BLaER1 (cell line): Measurements from ENCODE around the gene EPHA3.

Experiments used
- H3K27ac ChIP-seq: shearing (Covaris generic); formaldehyde crosslinking; 2 replicates; pipeline ENCODE4 v1.8.1; 2022
- H3K27me3 ChIP-seq: shearing (Covaris generic); formaldehyde crosslinking; 2 replicates; pipeline ENCODE4 v1.8.1; 2022
- H3K36me3 ChIP-seq: shearing (Covaris generic); formaldehyde crosslinking; 2 replicates; pipeline ENCODE4 v1.8.1; 2022
- H3K4me1 ChIP-seq: shearing (Covaris generic); formaldehyde crosslinking; 2 replicates; pipeline ENCODE4 v1.8.1; 2022
- H3K4me2 ChIP-seq: shearing (Covaris generic); formaldehyde crosslinking; 2 replicates; pipeline ENCODE4 v1.8.1; 2022
- H3K4me3 ChIP-seq: shearing (Covaris generic); formaldehyde crosslinking; 2 replicates; pipeline ENCODE4 v1.8.1; 2022
- H3K9ac ChIP-seq: shearing (Covaris generic); formaldehyde crosslinking; 2 replicates; pipeline ENCODE4 v1.8.1; 2022
- H3K9me3 ChIP-seq: shearing (Covaris generic); formaldehyde crosslinking; 2 replicates; pipeline ENCODE4 v1.8.1; 2022
- H4K20me1 ChIP-seq: shearing (Covaris generic); formaldehyde crosslinking; 2 replicates; pipeline ENCODE4 v1.8.1; 2022
- Cebpa-rat ChIP-seq: shearing (Covaris generic); IDR thresholded peaks from 2 replicates; pipeline ENCODE4 v1.8.1; 2022

EPHA3 gene

DNA sequence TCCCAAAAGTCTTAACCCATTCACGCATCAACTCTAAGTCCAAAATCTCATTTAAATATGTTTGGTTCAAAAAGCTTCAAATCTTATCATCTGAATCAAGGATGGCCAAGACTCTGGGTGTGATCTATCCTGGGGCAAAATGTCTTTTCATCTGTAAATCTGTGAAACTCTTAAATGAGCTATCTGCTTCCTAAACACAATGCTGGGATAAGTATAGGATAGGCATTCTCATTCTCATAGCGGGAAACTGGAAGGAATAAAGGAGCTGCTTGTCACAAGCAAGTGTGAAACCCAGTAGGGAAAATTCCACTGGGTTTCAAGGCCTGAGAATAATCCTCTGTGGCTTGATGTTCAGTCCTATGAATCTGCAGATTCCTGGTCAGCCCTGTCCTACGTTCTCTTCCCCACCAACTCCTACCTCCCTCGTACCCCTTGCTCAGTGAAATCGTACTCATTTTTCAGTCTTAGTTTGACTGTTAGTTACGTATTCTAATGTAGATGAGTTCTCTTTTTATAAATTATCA, 156.7 kb downstream of the EPHA3 start:
- Histone ChIP-seq H3K27ac (no peak overlapping the region), H3K9me3 (no peaks in the 10 kb centered on the region), H3K27me3 (no peaks in the 10 kb centered on the region), H3K4me3 (no peak overlapping the region), H3K36me3 (peaks cover 34% of the 10 kb centered on the region), H3K4me2 (no peak overlapping the region), H3K9ac (no peak overlapping the region), H3K4me1 (no peaks in the 10 kb centered on the region), H4K20me1 (peaks cover 59% of the 10 kb centered on the region)
- TF ChIP-seq Cebpa-rat, result no peak

GRCh38 chr3:89266074-89266473, 158.7 kb downstream of the EPHA3 start:
- H3K36me3 ChIP-seq, result peaks cover 24% of the 10 kb centered on the region
- H4K20me1 ChIP-seq, result peaks cover 49% of the 10 kb centered on the region
- no peak overlapping the region for H3K4me2 ChIP-seq
- H3K27me3 ChIP-seq, result no peaks in the 10 kb centered on the region
- peaks cover 1% of the 10 kb centered on the region; the same call in 1 of the 2 replicates for H3K4me1 ChIP-seq
- H3K27ac ChIP-seq, result no peak overlapping the region
- TF ChIP-seq Cebpa-rat, result no peak
- no peak overlapping the region for H3K9ac ChIP-seq
- H3K4me3 ChIP-seq, result no peak overlapping the region
- no peaks in the 10 kb centered on the region for H3K9me3 ChIP-seq

DNA sequence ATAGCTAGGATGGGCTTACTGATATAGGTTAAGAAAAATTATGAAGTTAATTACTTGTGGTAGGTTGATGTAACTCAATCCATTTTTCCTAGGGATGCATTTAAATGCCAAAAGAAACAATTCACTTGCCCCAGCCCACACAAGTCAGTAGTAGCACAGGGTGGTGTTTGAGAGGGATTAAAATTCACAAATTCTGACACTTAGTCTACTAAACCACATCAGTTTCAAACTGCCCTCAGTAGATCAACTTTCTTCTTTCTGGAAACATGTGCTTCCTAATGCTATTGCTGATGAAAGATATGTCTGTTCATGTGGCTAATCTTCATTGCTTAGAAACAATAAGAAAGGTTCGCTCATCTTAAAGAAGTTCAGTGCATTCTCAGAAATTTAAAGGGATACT, 160.6 kb downstream of the EPHA3 start:
- peaks cover 4% of the 10 kb centered on the region; the same call in 1 of the 2 replicates for H3K4me1 ChIP-seq
- no peaks in the 10 kb centered on the region for H3K27me3 ChIP-seq
- H3K9ac ChIP-seq, result no peak overlapping the region
- H3K36me3 ChIP-seq, result peaks cover 10% of the 10 kb centered on the region; the same call in 1 of the 2 replicates
- H3K27ac ChIP-seq, result no peak overlapping the region
- no peak overlapping the region for H3K4me3 ChIP-seq
- peaks cover 46% of the 10 kb centered on the region; the same call in 1 of the 2 replicates for H4K20me1 ChIP-seq
- no peak for TF ChIP-seq Cebpa-rat
- no peak overlapping the region for H3K4me2 ChIP-seq
- no peaks in the 10 kb centered on the region for H3K9me3 ChIP-seq

DNA sequence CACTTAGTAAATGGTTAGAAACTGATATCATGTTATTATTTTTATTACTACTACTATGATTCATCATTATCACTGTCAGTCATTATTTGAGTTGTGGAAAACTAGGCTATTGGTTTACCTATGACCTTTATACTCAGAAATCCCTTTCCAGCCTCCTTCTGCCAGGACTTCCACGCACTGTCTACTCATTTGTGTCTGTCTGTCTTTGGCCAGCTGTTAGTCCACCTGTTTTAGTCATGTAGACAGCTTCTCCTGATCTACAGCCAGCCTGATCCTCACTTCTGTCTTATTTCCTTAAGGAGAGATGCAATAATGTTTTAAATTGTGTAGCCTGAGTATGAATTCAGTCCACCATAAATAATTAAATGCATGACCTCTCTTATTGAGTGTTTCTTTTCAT, 162.8 kb downstream of the EPHA3 start:
- peaks cover 4% of the 10 kb centered on the region; the same call in 1 of the 2 replicates for H3K4me1 ChIP-seq
- H3K4me3 ChIP-seq, result no peak overlapping the region
- H3K36me3 ChIP-seq, result no peaks in the 10 kb centered on the region; the same call in 1 of the 2 replicates
- H3K27ac ChIP-seq, result no peak overlapping the region
- H4K20me1 ChIP-seq, result peaks cover 33% of the 10 kb centered on the region; the same call in 1 of the 2 replicates
- no peak for TF ChIP-seq Cebpa-rat
- no peak overlapping the region for H3K4me2 ChIP-seq
- H3K27me3 ChIP-seq, result no peaks in the 10 kb centered on the region
- no peak overlapping the region for H3K9ac ChIP-seq
- no peaks in the 10 kb centered on the region for H3K9me3 ChIP-seq

DNA sequence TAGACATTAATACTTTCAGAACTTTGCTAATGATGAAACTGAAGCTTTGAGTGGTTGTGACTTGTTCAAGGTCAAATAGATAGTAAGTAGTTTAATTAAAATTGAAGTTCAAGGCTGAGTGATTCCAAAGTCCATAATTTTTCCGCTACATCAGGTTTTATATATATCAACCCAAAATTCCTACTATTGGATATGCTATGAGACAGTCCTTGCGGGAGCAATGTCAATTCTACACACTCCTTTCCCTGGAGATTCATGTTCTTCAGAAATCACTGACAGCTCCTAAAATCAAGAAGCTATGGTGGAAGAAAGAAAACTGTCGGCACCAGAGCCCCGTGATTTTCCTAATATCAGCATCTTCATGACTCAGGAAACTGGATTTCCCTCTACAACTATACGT, 167.6 kb downstream of the EPHA3 start:
- Histone ChIP-seq H3K36me3 (peaks cover 16% of the 10 kb centered on the region), H3K4me3 (no peak overlapping the region), H4K20me1 (peaks cover 48% of the 10 kb centered on the region; the same call in 1 of the 2 replicates), H3K27me3 (no peaks in the 10 kb centered on the region), H3K27ac (no peak overlapping the region), H3K4me2 (no peak overlapping the region), H3K9me3 (no peaks in the 10 kb centered on the region), H3K9ac (no peak overlapping the region), H3K4me1 (peaks cover 4% of the 10 kb centered on the region; the same call in 1 of the 2 replicates)
- no peak for TF ChIP-seq Cebpa-rat

- H3K4me3 ChIP-seq, result no peak overlapping the region
- no peak overlapping the region for H3K9ac ChIP-seq
- no peak for TF ChIP-seq Cebpa-rat
- peaks cover 52% of the 10 kb centered on the region; the same call in 1 of the 2 replicates for H4K20me1 ChIP-seq
- H3K27me3 ChIP-seq, result no peaks in the 10 kb centered on the region
- H3K4me2 ChIP-seq, result no peak overlapping the region
- no peaks in the 10 kb centered on the region for H3K9me3 ChIP-seq
- H3K36me3 ChIP-seq, result peaks cover 24% of the 10 kb centered on the region
- H3K27ac ChIP-seq, result no peak overlapping the region
- peaks cover 2% of the 10 kb centered on the region; the same call in 1 of the 2 replicates for H3K4me1 ChIP-seq
Measured at GRCh38 chr3:89276116-89276515, 168.7 kb downstream of the EPHA3 start.

DNA sequence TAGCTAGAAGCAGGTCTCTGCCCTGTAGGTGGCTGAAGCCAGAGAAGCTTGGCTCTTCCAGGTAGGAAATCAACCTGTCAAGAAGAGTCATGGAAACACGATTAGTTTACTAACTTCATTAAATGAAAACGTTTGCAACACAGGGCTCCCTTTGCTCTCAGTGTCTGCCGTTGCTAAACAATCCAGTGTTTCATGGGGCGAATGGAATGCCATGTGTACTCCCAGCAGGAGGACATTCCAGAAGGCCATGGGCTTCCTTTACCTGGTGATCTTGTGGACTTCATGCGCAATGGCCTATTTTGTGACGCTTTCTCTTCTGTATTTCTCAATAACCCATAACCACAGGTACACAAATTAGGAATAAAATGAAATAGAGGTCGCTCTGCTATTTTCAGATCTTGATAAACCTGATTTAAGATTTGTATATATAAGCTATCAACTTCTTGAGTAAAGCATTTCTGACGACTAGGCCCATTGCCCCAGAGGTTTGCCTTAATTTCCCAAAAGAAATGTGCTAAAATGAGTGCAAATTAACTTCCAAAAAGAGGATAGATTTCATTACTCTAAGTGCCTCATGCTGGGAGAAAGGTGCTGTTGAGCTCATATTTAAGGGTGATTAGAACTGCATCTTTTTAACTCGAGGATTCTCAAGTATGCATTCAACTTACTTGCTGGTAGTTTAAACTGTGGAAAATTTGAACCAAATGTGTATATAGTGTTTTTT, 171.0 kb downstream of the EPHA3 start:
- no peak for TF ChIP-seq Cebpa-rat
- Histone ChIP-seq H3K4me3 (no peak overlapping the region), H3K9ac (no peak overlapping the region), H3K27ac (no peak overlapping the region), H3K27me3 (no peaks in the 10 kb centered on the region), H3K36me3 (peaks cover 30% of the 10 kb centered on the region), H3K4me1 (no peaks in the 10 kb centered on the region), H3K9me3 (no peaks in the 10 kb centered on the region), H3K4me2 (no peak overlapping the region), H4K20me1 (peaks cover 48% of the 10 kb centered on the region; the same call in 1 of the 2 replicates)

- no peak overlapping the region for H3K27ac ChIP-seq
- H4K20me1 ChIP-seq, result peaks cover 44% of the 10 kb centered on the region; the same call in 1 of the 2 replicates
- H3K4me3 ChIP-seq, result no peak overlapping the region
- peaks cover 38% of the 10 kb centered on the region for H3K36me3 ChIP-seq
- 0 out of 2 replicates have a peak, but pooled peaks cover 3% of the 10 kb centered on the region for H3K9me3 ChIP-seq
- H3K4me1 ChIP-seq, result no peaks in the 10 kb centered on the region
- H3K27me3 ChIP-seq, result no peaks in the 10 kb centered on the region
- no peak overlapping the region for H3K4me2 ChIP-seq
- no peak for TF ChIP-seq Cebpa-rat
- H3K9ac ChIP-seq, result no peak overlapping the region
Measured at GRCh38 chr3:89280301-89280700, 172.9 kb downstream of the EPHA3 start.

DNA sequence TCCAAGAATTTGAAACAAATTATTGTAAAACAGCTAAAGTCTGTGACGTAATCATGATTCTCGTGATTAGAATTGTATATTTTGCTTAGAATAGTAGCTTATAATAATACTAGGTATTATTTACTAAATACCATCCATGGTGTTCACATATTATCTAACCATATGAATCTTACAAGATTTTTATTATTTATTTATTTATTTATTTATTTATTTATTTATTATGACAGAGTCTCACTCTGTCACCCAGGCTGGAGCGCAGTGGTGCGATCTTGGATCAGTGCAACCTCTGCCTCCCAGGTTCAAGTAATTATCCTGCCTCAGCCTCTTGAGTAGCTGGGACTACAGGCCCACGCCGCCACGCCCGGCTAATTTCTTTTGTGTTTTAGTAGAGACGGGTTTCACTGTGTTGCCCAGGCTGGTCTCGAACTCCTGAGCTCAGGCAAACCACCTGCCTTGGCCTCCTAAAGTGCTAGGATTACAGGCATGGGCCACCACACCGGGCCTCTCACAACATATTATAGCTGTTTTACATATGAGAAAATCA, 173.5 kb downstream of the EPHA3 start:
- H3K27ac ChIP-seq, result no peak overlapping the region
- peaks cover 41% of the 10 kb centered on the region for H3K36me3 ChIP-seq
- H3K9ac ChIP-seq, result no peak overlapping the region
- H3K4me1 ChIP-seq, result no peaks in the 10 kb centered on the region
- H3K9me3 ChIP-seq, result peaks cover 9% of the 10 kb centered on the region
- H4K20me1 ChIP-seq, result peaks cover 38% of the 10 kb centered on the region; the same call in 1 of the 2 replicates
- no peak overlapping the region for H3K4me2 ChIP-seq
- no peaks in the 10 kb centered on the region for H3K27me3 ChIP-seq
- H3K4me3 ChIP-seq, result no peak overlapping the region
- TF ChIP-seq Cebpa-rat, result no peak
